OCI-LY1 (cell line): ENCODE measurements around the gene AKT2.

Experiments
- CTCF ChIP-seq: fragments of 200-600 bp; sonication (generic), shearing (Covaris generic); IDR thresholded peaks from 2 replicates; pipeline ENCODE4 v1.5.1; 2017; ENCODE audit warnings: mild to moderate bottlenecking, antibody characterized with exemption, low read length, moderate library complexity, mixed read lengths
- EZH2 ChIP-seq: fragments of 200-600 bp; sonication (generic), shearing (Covaris generic); IDR thresholded peaks from 2 replicates; pipeline ENCODE4 v1.8.0; 2017; ENCODE audit warnings: borderline replicate concordance, mixed run types, mild to moderate bottlenecking, antibody characterized with exemption, low read length, moderate library complexity, mixed read lengths

- TF ChIP-seq CTCF (no peak), EZH2 (no peak)
Measured at GRCh38 chr19:40217027-40217810, 67.9 kb downstream of the AKT2 start.
